22Rv1 (cell line): ENCODE results near the gene OPRL1.

ENCODE experiments used
- ZFX ChIP-seq: fragments of 450-650 bp; IDR thresholded peaks from 2 replicates; pipeline ENCODE4 v1.6.1; 2017; ENCODE audit warnings: antibody characterized with exemption, borderline replicate concordance
- TF ChIP-seq, protein P1 (sequence below): fragments of 450-650 bp; IDR thresholded peaks from 2 replicates; pipeline ENCODE4 v1.5.1; 2017; ENCODE audit warnings: mild to moderate bottlenecking

DNA sequence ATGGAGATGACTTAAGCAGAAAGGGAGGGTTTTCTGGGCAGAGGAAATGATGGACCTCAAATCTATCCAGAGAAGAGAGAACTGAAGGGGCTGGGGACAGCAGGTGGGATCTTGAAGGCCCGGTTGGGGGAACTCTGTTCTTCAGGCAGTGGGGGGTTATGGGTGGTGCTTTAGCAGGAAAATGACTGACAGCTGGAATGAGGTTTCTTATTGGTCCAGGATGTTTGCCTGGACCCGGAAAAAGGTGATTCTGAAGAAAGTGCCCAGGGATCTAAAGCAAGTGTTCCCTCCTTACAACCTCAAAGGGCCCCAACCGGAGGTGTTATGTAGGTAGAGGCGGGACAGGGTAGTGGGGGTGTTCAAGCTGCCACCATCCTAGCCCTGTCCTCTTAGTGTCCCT is 15.6 kb downstream of the OPRL1 start:
- TF ChIP-seq, protein P1, sequence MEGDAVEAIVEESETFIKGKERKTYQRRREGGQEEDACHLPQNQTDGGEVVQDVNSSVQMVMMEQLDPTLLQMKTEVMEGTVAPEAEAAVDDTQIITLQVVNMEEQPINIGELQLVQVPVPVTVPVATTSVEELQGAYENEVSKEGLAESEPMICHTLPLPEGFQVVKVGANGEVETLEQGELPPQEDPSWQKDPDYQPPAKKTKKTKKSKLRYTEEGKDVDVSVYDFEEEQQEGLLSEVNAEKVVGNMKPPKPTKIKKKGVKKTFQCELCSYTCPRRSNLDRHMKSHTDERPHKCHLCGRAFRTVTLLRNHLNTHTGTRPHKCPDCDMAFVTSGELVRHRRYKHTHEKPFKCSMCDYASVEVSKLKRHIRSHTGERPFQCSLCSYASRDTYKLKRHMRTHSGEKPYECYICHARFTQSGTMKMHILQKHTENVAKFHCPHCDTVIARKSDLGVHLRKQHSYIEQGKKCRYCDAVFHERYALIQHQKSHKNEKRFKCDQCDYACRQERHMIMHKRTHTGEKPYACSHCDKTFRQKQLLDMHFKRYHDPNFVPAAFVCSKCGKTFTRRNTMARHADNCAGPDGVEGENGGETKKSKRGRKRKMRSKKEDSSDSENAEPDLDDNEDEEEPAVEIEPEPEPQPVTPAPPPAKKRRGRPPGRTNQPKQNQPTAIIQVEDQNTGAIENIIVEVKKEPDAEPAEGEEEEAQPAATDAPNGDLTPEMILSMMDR, result no peak
- TF ChIP-seq ZFX, result no peak
